IMR-90 (cell line): ENCODE data around the gene S100A2. TPM values are rescaled to one million over a fixed set of nuclear protein-coding genes. Genes with fewer than 3 reads are reported as not detected.

Experiments used
- BHLHE40 ChIP-seq: fragments of 150-350 bp; IDR thresholded peaks from 2 replicates; pipeline ENCODE4 v1.6.1; 2016; ENCODE audit warnings: mild to moderate bottlenecking, low read depth, low read length
- CEBPB ChIP-seq: IDR thresholded peaks from 2 replicates; pipeline ENCODE4 v1.6.1; 2012; ENCODE audit warnings: low read depth, low read length, improper control_type of control experiment
- FOS ChIP-seq: fragments of 150-350 bp; IDR thresholded peaks from 2 replicates; pipeline ENCODE4 v1.6.1; 2016; ENCODE audit warnings: low read depth, low read length
- MAFK ChIP-seq: IDR thresholded peaks from 2 replicates; pipeline ENCODE4 v1.6.1; 2012; ENCODE audit warnings: low read depth, low read length, improper control_type of control experiment
- MXI1 ChIP-seq: IDR thresholded peaks from 2 replicates; pipeline ENCODE4 v1.6.1; 2012; ENCODE audit warnings: low read depth, mild to moderate bottlenecking, low read length, moderate library complexity, borderline replicate concordance
- POLR2A ChIP-seq: IDR thresholded peaks from 2 replicates; pipeline ENCODE4 v1.6.1; 2012; ENCODE audit warnings: mild to moderate bottlenecking, low read depth, low read length
- SMC3 ChIP-seq: fragments of 150-350 bp; IDR thresholded peaks from 2 replicates; pipeline ENCODE4 v1.6.1; 2016; ENCODE audit warnings: low read depth, mild to moderate bottlenecking, antibody characterized with exemption, low read length, moderate library complexity
- polyA plus RNA-seq, 3 experiments: library from polyadenylated mRNA; depleted of rRNA; stranded (reverse); fragments of >200 nt; gene quantifications; 2 replicates each; pipeline ENCODE4 v1.2.3, GENCODE V29; 2012; ENCODE audit warnings: low replicate concordance in 1 of 3
- total RNA-seq: library from RNA; depleted of rRNA; stranded (reverse); fragments of >200 nt; gene quantifications from 2 replicates; pipeline ENCODE4 v1.2.3, GENCODE V29; 2012

The S100A2 gene
- total and polyA plus RNA-seq, 2 of the 4 experiments (the other 2 are of a cell fraction) = 3.6 to 7.9 TPM

- 0 out of 2 replicates have a peak, but pooled peaks have one; percentile 20 for TF ChIP-seq MXI1
- TF ChIP-seq BHLHE40 = peak; percentile 84
- TF ChIP-seq MAFK = no peak
- TF ChIP-seq SMC3 = no peak; the same call in 1 of the 2 replicates
- TF ChIP-seq FOS = 0 out of 2 replicates have a peak, but pooled peaks have one; percentile 6
- peak; percentile 56 for TF ChIP-seq CEBPB
- no peak for TF ChIP-seq POLR2A
Measured at GRCh38 chr1:153536012-153536670, 29.5 kb downstream of the S100A2 start (continued).
